ENCODE data around the gene DPM1. TPM values are rescaled to one million over a fixed set of nuclear protein-coding genes. Genes with fewer than 3 reads are reported as not detected.
A peak's percentile ranks its signal among the peaks of the same experiment; 100 is the strongest.

DPM1 gene
- 10 to 100 TPM; 48.8 to 83.1 (median 60.2) TPM for total RNA-seq

DNA sequence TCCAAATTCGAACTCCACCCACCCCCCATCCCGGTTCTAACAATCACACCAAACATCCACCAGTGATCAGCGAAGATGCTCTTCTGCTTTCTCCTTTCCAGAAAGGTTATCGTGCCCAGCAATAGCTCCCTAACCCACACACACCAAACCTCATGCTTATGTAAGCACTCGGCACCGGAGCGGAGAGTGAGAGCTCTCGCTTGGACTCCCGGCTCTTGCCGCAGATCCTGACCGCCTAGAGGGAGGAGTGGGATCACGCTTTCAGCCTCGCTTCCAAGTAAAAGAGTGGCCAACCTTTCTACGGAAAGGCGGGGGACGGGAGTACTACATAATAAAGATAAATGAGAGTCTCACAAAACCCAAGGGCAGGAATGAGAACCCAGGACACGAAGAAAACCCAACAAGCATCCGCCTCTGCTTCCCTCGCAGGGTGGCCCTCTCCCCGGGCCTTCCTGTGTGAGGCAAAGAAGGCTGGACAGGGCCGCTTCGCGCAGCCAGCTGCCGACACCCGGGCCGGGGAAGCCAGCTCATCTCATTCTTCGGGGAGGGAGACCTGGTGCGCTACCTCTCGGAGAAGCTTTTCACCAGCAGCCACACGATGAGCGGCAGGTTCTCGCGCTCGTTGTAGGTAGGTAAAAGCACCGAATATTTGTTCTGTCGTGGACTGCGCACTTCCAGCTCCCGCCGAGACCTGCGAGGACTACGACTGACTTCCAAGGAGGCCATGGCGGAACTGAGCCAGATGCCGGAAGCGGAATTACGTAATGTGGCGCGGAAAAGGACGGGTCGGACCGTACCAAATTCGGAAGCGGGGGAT lies at the start of gene DPM1:
TSS of gene DPM1 (minus strand) at position 735 of the 817 bp plus-strand sequence. CDS start at position 726, 9 bp downstream.
- intact Hi-C loops (cut with DNase I), result loop anchor here (2.0 kb wide), 1 partner anchor 25 kb away; no protein-coding TSS in a partner anchor
- DNase-seq, result peak; percentile 87 to 89
- Histone ChIP-seq H3K4me1 (peaks cover 21 to 24% of the 10 kb centered on the region in 2 donors), H3K4me3 (replicated peaks in 1 of 3) (peak within 1 kb of the TSS; percentile 82 to 99 (median 86)), H3K9me3 (no peaks in the 10 kb centered on the region), H3K27ac (peak within 1 kb of the TSS; percentile 84 to 95 (median 90)), H3K27me3 (no peaks in the 10 kb centered on the region), H3K36me3 (peaks cover 6 to 8% of the 10 kb centered on the region in 2 donors)
- WGBS, 2 donors, result 0 to 1% methylated on average over 44 to 51 of the region's 52 CpGs
- peak; percentile 63 to 82 for TF ChIP-seq POLR2A (IDR thresholded peaks at IDR 0.05)
- no peak for TF ChIP-seq CTCF (IDR thresholded peaks at IDR 0.05)

DNA sequence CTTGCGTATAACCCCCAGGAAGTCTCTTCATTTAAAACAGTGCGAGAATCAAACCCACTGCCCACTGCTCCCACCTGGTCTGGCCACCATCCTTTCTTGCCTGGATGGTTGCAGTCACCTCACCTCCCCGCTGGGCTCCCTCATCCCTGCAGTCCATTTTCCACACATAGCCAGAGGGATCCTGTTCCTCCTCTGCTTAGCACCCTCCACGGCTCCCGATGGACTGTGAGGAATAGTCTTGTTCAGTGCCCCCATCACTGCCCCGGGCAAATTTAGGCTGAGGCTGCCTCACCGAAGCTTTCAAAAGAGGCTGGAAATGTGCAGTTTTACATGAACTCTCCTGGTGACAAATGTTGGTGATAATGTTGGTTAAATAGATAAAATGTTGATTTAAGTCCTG lies 46.9 kb upstream of the DPM1 start:
- 90 to 92% methylated on average over 7 of the region's 7 CpGs for WGBS, 2 donors
- DNase-seq, result no peak
- Histone ChIP-seq H3K9me3 (no peaks in the 10 kb centered on the region), H3K4me3 (replicated peaks in 1 of 3) (no peak overlapping the region), H3K4me1 (no peaks in the 10 kb centered on the region), H3K27ac (no peak overlapping the region), H3K27me3 (no peaks in the 10 kb centered on the region), H3K36me3 (no peaks in the 10 kb centered on the region)
- intact Hi-C loops (cut with DNase I), result no loop called here
- TF ChIP-seq POLR2A (IDR thresholded peaks at IDR 0.05) (no peak), CTCF (IDR thresholded peaks at IDR 0.05) (no peak)

DNA sequence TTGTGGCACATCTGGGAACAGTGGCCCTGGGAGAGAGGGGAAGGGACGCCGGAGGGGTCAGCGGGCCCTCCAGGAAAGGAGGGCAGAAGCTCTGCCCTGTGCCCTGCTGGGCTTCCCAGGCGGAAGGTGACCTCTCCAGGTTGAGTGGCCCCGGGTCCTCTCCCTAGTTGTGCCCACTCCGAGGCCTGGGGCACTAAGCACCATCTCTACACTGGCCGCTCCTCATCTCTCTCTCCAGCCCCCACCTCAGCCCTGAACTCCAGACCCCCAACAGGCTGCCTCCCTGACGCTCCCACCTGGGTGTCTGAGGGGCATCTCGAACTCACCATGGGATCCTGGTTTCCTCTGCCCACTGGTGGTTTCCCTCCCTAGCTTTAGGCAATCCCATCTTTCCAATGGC lies 46.4 kb upstream of the DPM1 start:
- intact Hi-C loops (cut with DNase I), result no loop called here

GRCh38 chr20:51004305-51004727 lies 46.0 kb upstream of the DPM1 start:
- 88 to 95% methylated on average over 34 to 36 of the region's 44 CpGs for WGBS, 2 donors
- no peaks in the 10 kb centered on the region for H3K4me1 ChIP-seq
- H3K4me3 ChIP-seq (replicated peaks in 1 of 3), result no peak overlapping the region
- H3K27ac ChIP-seq, result no peak overlapping the region
- H3K36me3 ChIP-seq, result no peaks in the 10 kb centered on the region
- no peaks in the 10 kb centered on the region for H3K27me3 ChIP-seq
- H3K9me3 ChIP-seq, result no peaks in the 10 kb centered on the region
- intact Hi-C loops (cut with DNase I), result no loop called here
- DNase-seq, result no peak
- TF ChIP-seq POLR2A (IDR thresholded peaks at IDR 0.05) (no peak), CTCF (IDR thresholded peaks at IDR 0.05) (no peak)

More for the DNA sequence above, 46.4 kb upstream of the DPM1 start:
- H3K27me3 ChIP-seq, result no peaks in the 10 kb centered on the region
- H3K9me3 ChIP-seq, result no peaks in the 10 kb centered on the region
- H3K36me3 ChIP-seq, result no peaks in the 10 kb centered on the region
- TF ChIP-seq CTCF (IDR thresholded peaks at IDR 0.05), result no peak
- TF ChIP-seq POLR2A (IDR thresholded peaks at IDR 0.05), result no peak
- 88 to 90% methylated on average over 9 of the region's 9 CpGs for whole genome bisulfite sequencing, 2 donors
- no peak for DNase-seq
- H3K4me1 ChIP-seq, result no peaks in the 10 kb centered on the region
- H3K27ac ChIP-seq, result no peak overlapping the region
- H3K4me3 ChIP-seq (replicated peaks in 1 of 3), result no peak overlapping the region

DNA sequence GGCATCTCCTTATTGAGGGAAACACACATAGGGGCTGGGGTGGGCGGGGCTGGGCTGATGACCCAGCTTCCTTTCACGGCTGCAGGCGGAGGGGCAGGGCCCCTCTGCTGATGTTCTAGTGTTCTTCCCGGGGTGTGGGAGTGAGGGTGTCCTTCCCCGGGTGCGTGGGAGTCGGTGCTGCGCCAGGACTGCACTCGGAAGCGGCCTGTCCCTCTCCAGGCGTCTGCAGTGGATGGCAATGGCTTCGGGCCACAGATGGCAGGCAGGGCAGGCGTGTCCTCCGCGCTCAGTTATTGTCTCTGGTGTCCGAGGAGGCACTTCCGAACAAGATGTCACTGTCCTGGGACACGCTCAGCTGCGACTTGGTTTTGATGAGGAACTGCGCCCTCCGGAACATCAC lies 45.4 kb upstream of the DPM1 start:
- H3K27ac ChIP-seq, result no peak overlapping the region
- TF ChIP-seq CTCF (IDR thresholded peaks at IDR 0.05) (no peak), POLR2A (IDR thresholded peaks at IDR 0.05) (no peak)

More for the DNA sequence above, 45.4 kb upstream of the DPM1 start:
- no peak for DNase-seq
- intact Hi-C loops (cut with DNase I), result no loop called here
- Histone ChIP-seq H3K36me3 (no peaks in the 10 kb centered on the region), H3K27me3 (no peaks in the 10 kb centered on the region), H3K9me3 (no peaks in the 10 kb centered on the region), H3K4me1 (no peaks in the 10 kb centered on the region), H3K4me3 (replicated peaks in 1 of 3) (no peak overlapping the region)
- WGBS, 2 donors, result 77 to 88% methylated on average over 17 to 18 of the region's 21 CpGs

Data from thyroid gland (tissue), 4 donors.